Colonic mucosa (tissue), 4 donors: ENCODE data around the gene DDX42. TPM values are rescaled to one million over a fixed set of nuclear protein-coding genes. Genes with fewer than 3 reads are reported as not detected.

ENCODE experiments used
- DNase-seq: peaks from one replicate; pipeline ENCODE4 v3.0.0-alpha.2; 2020
- H3K27ac ChIP-seq: fragments of 200-600 bp; one replicate; pipeline ENCODE4 v1.8.0; 2021
- H3K27me3 ChIP-seq: fragments of 200-600 bp; one replicate; pipeline ENCODE4 v1.8.0; 2021
- H3K36me3 ChIP-seq: fragments of 200-600 bp; one replicate; pipeline ENCODE4 v1.8.0; 2021
- H3K4me1 ChIP-seq: fragments of 200-600 bp; one replicate; pipeline ENCODE4 v1.8.0; 2021; ENCODE audit warnings: mild to moderate bottlenecking
- H3K4me3 ChIP-seq: fragments of 200-600 bp; one replicate; pipeline ENCODE4 v1.8.0; 2021
- H3K9ac ChIP-seq, 2 donors: one replicate each; pipeline ENCODE4 v1.7.0; 2013; ENCODE audit warnings: control low read depth in 2 of 2, low read depth in 2 of 2, low read length in 2 of 2
- H3K9me3 ChIP-seq: fragments of 200-600 bp; one replicate; pipeline ENCODE4 v1.8.0; 2021
- CTCF ChIP-seq: fragments of 200-600 bp; IDR thresholded peaks from one replicate; pipeline ENCODE4 v1.8.0; 2022; ENCODE audit warnings: antibody characterized with exemption, mild to moderate bottlenecking
- intact Hi-C: fragments of 100-400 bp; cut with DNase I; formaldehyde crosslinking; loops from one replicate; pipeline ENCODE4 v1.14.1; 2022
- total RNA-seq, 2 donors: library from RNA; stranded (reverse); fragmentation: NEBNext Ultra II Directional in 1 of 2; extraction: Animal tissue kit (Norgen Biotek cat#: 25700) in 1 of 2; gene quantifications; one replicate each; pipeline ENCODE4 v1.2.1, GENCODE V29; 2021
- donor health status: healthy.
- donor health status: DM: no; HTN: no; CAD: no.
- donor health status: DM: no; HTN: no; CAD: no.

The DDX42 gene
- total RNA-seq, 2 donors from 2014 or later, result 71.1 to 74.5 TPM

GRCh38 chr17:63760771-63761539 is 13.0 kb upstream of the DDX42 start:
- Histone ChIP-seq H3K36me3 (peaks cover 4% of the 10 kb centered on the region), H3K4me1 (peaks cover 3% of the 10 kb centered on the region), H3K27ac (no peak overlapping the region), H3K9ac (no peak overlapping the region), H3K4me3 (no peak overlapping the region), H3K27me3 (no peaks in the 10 kb centered on the region), H3K9me3 (no peaks in the 10 kb centered on the region)
- DNase-seq, result no peak
- intact Hi-C loops, result no loop called here
- no peak for TF ChIP-seq CTCF

- H3K9me3 ChIP-seq, result no peaks in the 10 kb centered on the region
- H3K9ac ChIP-seq, result no peak overlapping the region
- H3K36me3 ChIP-seq, result peaks cover 4% of the 10 kb centered on the region
- peak overlapping the region; percentile 49 for H3K27ac ChIP-seq
- H3K4me3 ChIP-seq, result no peak overlapping the region
- H3K4me1 ChIP-seq, result peaks cover 3% of the 10 kb centered on the region
- no peak for DNase-seq
- intact Hi-C loops, result no loop called here
- H3K27me3 ChIP-seq, result no peaks in the 10 kb centered on the region
- no peak for TF ChIP-seq CTCF
These were observed 11.6 kb upstream of the DDX42 start for GRCh38 chr17:63762161-63763078.

- Histone ChIP-seq H3K27me3 (no peaks in the 10 kb centered on the region), H3K36me3 (peaks cover 4% of the 10 kb centered on the region), H3K9me3 (no peaks in the 10 kb centered on the region), H3K9ac (no peak overlapping the region), H3K4me3 (no peak overlapping the region), H3K4me1 (peaks cover 3% of the 10 kb centered on the region), H3K27ac (no peak overlapping the region)
- intact Hi-C loops, result no loop called here
- no peak for DNase-seq
- TF ChIP-seq CTCF, result no peak
These were observed 9.3 kb upstream of the DDX42 start for GRCh38 chr17:63764716-63765115.

GRCh38 chr17:63766754-63767153 is 7.2 kb upstream of the DDX42 start:
- Histone ChIP-seq H3K27ac (no peak overlapping the region), H3K9me3 (no peaks in the 10 kb centered on the region), H3K4me3 (no peak overlapping the region), H3K4me1 (peaks cover 8% of the 10 kb centered on the region), H3K36me3 (peaks cover 4% of the 10 kb centered on the region), H3K27me3 (no peaks in the 10 kb centered on the region), H3K9ac (no peak overlapping the region)
- intact Hi-C loops, result no loop called here
- DNase-seq, result no peak
- no peak for TF ChIP-seq CTCF

- Histone ChIP-seq H3K36me3 (peaks cover 4% of the 10 kb centered on the region), H3K4me1 (peaks cover 5% of the 10 kb centered on the region), H3K27ac (no peak overlapping the region), H3K27me3 (no peaks in the 10 kb centered on the region), H3K9me3 (no peaks in the 10 kb centered on the region), H3K9ac (no peak overlapping the region), H3K4me3 (no peak overlapping the region)
- no peak for DNase-seq
- intact Hi-C loops, result no loop called here
- TF ChIP-seq CTCF, result no peak
These were observed 5.5 kb upstream of the DDX42 start for GRCh38 chr17:63768433-63768832.
